ENCODE measurements around the gene CITED2.

DNA sequence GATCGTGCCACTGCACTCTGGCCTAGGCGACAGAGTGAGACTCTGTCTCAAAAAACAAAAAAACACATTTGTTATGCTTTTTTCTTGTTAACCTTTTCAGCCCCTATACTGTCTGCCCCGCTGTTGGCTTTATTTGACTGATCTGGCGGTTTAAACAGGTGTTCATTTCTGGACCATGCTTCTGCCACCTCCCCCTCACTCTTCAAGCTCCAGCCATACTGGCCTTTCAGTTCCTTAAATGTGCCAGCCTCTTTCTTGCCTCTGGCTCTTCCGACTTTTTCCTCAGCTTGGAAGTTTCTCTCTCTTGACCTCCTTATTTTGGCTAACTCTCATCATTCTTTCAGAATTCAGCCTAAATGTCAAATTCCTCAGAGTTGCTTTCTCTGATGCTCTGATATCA lies 47.4 kb downstream of the CITED2 start:
- no peak for TF ChIP-seq ZNF558 (tag by site-specific recombination; IDR thresholded peaks at IDR 0.05)
- TF ChIP-seq, protein P1, sequence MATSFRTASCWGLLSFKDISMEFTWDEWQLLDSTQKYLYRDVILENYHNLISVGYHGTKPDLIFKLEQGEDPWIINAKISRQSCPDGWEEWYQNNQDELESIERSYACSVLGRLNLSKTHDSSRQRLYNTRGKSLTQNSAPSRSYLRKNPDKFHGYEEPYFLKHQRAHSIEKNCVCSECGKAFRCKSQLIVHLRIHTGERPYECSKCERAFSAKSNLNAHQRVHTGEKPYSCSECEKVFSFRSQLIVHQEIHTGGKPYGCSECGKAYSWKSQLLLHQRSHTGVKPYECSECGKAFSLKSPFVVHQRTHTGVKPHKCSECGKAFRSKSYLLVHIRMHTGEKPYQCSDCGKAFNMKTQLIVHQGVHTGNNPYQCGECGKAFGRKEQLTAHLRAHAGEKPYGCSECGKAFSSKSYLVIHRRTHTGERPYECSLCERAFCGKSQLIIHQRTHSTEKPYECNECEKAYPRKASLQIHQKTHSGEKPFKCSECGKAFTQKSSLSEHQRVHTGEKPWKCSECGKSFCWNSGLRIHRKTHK (tag by site-specific recombination; IDR thresholded peaks at IDR 0.05), result no peak
- TF ChIP-seq ZNF658 (tag by site-specific recombination; IDR thresholded peaks at IDR 0.05), result no peak
- TF ChIP-seq, protein P2, sequence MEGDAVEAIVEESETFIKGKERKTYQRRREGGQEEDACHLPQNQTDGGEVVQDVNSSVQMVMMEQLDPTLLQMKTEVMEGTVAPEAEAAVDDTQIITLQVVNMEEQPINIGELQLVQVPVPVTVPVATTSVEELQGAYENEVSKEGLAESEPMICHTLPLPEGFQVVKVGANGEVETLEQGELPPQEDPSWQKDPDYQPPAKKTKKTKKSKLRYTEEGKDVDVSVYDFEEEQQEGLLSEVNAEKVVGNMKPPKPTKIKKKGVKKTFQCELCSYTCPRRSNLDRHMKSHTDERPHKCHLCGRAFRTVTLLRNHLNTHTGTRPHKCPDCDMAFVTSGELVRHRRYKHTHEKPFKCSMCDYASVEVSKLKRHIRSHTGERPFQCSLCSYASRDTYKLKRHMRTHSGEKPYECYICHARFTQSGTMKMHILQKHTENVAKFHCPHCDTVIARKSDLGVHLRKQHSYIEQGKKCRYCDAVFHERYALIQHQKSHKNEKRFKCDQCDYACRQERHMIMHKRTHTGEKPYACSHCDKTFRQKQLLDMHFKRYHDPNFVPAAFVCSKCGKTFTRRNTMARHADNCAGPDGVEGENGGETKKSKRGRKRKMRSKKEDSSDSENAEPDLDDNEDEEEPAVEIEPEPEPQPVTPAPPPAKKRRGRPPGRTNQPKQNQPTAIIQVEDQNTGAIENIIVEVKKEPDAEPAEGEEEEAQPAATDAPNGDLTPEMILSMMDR (tag by site-specific recombination; IDR thresholded peaks at IDR 0.05), result no peak
- TF ChIP-seq ZNF335 (tag by site-specific recombination; conservative IDR thresholded peaks at IDR 0.05), result no peak
- TF ChIP-seq KLF9 (tag by site-specific recombination; IDR thresholded peaks at IDR 0.05; ENCODE audit: low read depth), result no peak
- no peak for TF ChIP-seq ZFP41 (tag by site-specific recombination; IDR thresholded peaks at IDR 0.05; ENCODE audit: borderline replicate concordance)
- no peak for TF ChIP-seq ZNF629 (tag by site-specific recombination; IDR thresholded peaks at IDR 0.05)
- TF ChIP-seq KLF16 (tag by site-specific recombination; IDR thresholded peaks at IDR 0.05), result no peak
